NOMO-1 treated with DMSO at 0.1 percent for 48 hours (cell line): Measurements from ENCODE around the gene ST3GAL3.

ENCODE experiments used
- DNase-seq: peaks from one replicate; lab custom pipeline; 2025; ENCODE audit not compliant: unreplicated experiment; lab: John Stamatoyannopoulos, UW

Gene ST3GAL3

DNA sequence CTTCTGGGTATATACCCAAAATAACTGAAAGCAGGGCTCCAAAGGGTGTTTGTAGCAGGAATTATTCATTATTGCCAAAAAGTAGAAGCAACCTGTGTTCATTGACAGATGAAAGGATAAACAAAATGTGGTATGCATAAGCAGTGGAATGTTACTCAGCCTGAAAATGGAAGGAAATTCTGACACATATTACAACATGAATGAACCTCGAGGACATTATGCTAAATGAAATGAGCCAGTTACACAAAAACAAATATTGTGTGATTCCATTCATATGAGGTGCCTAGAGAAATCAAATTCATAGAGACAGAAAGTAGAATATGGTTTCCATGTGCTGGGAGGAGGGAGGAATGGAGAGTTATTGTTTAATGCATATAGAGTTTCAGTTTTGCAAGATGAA, 140.0 kb downstream of the ST3GAL3 start:
- DNase-seq = no peak

DNA sequence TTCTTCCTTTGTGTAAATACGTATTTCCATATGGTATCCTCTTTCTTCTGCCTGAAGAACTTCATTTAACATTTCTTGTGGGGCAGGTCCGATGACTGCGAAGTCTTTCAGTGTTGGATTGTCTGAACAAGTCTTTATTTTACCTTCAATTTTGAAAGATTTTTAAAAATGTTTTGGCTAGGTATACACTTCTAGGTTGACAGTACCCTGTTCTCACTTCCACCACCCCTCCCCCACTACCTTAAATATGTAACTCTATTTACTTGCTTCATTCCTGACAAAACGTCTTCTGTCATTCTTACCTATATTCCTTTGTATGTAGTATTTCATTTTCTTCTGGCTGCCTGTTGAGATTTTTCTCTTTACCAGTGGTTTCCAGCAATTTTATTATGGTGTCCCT, 140.5 kb downstream of the ST3GAL3 start:
- no peak for DNase-seq

DNA sequence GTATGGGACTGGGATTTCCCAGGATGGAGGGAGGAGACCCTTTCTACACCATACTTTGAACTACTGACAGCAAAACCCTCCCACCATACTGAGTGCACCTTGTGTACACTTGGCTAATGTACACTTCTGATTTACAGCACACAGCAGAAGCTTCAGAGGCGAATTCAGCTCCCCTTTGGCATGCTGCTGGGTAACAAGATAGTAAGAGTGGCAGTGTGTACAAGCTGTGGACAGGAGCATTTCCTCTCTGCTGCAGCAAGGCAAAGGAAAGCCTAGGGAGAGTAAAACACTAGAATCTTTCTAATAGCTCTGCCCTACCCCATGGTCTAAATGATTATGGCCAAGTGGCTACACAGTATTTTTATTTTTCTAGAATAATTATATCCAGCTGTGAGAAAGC, 142.3 kb downstream of the ST3GAL3 start:
- DNase-seq = no peak

DNA sequence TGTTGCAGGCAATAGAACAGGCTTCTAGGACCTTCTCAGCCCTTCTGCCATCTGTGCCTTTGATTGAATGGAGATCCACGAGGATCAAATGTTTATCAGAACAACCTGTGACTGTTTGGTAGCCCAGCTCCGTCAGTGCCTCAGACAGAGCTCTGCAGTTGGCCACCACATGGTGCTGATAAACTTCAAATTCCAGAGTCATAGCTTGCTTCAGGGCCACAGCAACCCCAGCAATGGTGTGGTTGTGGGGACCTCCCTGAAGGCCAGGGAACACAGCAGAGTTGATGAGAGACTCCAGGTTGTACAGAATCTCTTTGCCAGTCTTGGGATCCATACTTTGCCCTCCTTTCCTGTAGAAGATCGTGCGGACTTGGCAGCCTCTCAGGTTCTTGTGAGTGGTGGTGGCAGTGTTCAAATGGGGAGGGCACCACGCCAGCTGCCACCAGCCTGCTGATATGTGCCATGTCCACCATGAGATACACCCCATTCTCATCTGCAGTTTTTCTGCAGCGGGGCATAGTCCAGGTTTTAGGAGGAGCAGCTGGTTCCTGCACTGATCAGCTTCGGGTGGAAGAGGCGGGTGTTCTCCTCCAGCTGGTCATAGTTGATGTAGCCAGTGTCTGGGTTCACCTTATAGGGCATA, 143.4 kb downstream of the ST3GAL3 start:
- no peak for DNase-seq

DNA sequence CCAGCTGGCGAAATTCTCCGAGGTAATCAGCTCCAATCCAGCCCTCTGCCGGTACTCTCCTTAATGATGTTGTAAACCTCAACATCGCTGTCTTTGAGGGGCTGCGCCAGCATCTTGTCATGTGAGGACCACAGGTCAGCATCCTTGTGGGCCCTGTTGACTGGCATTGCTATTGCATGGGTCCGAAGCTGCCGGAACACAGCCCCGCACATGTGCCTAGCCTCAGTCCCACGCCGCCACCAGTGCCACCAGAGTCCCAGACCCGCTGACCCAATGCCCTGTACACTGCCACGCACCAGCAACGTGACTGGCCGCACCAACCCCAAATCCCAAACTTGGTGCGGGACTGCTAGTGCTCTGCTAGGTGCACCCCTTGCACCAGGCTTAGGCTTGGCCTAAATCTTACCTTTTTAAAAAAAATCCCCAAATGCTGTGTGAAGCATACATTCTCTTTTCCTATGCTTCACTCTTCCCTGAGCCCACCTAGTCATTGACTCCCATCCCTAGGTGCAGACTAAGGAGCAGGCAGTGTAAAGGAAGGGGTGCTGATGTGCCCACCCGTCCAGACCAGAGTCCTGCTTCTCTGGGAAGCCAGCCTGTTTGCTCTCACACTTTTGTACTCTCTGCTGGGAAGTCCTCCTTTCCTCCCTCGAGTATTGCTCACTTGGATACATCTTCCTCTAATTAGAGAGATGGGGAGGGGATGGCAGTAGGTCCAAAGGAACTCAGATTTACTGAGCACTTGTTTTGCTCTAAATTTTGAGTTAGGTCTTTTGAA, 144.4 kb downstream of the ST3GAL3 start:
- DNase-seq = no peak

DNA sequence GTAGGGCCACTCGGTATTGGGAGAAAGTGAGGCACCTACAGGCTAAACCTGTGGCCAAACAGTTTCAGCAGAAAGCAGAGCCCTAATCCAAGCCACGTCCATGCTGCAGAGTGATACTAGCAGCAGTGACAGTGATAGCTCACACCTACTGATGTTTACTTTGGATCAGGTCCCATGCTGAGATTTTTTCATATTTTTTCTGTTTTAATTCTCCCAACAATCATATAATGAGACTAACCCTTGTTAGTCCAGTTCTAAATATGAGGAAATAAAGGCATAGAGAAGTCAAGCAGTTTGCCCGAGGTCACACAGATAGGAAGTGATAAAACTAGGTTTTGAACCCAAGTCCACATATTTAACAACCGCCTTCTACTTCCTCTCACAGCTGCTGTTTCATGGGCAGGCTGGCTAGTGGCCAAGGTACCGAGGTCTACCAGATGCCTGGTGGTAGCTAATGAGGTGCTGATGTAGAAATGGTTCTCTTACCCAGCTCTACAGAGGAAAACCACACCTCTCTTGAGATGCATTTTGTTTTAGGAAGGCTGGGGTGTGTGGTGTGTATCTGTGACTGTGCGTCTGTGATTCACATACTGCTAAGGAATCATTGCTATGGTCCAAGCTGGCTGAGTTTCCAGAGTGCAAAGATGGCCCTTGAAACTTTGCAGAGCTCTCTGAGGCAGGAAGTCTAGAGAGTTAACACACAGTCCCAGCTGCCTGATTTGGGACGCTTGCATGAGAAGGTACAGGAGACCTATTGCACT, 146.0 kb downstream of the ST3GAL3 start:
- DNase-seq = peak; percentile 84

DNA sequence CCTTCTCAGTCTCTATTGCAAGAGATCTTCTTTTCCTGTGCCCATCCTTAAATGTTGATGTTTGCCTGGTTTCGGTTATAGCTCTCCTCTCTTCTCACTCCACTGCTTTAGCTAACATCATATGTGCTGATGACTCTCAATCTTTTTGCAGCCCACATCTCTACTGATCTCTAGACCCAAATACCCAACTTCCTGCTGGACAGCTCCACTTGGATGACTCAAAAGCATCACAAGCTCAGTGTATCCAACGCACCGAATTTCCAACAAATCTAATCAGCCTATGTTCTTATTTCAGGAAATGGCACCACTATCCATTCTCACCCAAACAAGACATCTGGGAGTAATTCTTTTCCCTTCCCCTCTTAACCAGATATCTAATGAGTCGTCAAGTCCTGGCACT, 147.1 kb downstream of the ST3GAL3 start:
- no peak for DNase-seq

DNA sequence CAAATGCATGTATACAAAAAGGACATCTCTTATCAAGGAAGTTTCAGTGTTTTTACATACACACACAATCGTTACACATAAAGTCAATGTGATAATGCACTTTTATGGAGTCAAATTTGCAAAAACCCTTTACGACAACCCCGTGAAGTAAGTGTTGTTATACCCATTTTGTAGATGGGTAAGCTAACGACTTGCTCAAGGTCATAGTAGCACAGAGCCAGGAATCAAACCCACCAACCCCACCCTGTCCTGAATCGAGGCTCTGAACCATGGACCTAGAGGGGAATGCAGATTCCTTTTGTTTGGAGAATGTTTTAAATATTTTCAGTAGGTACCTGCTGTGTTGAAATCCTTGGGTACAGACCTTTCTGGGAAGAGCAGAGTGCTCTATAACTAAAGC, 148.9 kb downstream of the ST3GAL3 start:
- no peak for DNase-seq

DNA sequence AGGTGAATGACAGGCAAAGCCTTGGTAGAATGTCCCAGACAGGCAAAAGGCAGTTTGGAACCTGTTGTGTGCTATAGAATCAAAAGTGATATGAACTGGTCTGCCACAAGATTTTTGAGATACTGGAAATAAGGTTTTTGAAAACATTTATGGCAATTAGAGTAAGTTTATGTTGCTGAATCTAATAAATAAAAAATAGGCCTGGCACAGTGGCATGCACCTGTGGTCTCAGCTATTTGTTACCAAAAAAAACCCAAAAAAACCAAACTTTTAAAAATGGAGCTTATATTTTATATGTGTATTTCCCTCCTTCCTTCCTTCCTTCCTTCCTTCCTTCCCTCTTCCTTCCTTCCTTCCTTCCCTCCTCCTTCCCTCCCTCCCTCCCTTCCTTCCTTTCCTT, 149.8 kb downstream of the ST3GAL3 start:
- DNase-seq = no peak

DNA sequence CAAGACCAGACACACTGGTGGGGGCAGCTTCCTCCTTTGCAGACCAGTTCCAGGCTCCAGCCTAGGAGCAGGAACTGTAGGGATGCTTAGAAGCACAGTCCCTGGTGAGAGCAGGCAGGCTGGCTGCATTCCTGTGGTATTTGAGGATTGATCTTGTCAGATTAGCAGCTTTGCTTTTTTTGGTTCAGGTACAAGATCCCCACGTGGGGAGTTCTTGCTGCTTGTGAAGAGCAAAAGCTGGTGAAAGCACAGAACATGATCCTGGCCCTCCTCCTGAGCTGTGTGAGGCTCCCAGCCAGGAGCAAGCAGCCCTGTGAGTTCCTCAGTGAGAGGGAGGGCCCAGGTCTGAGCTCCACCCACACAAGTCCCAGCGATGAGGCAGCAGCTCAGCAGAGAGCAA, 151.0 kb downstream of the ST3GAL3 start:
- no peak for DNase-seq

DNA sequence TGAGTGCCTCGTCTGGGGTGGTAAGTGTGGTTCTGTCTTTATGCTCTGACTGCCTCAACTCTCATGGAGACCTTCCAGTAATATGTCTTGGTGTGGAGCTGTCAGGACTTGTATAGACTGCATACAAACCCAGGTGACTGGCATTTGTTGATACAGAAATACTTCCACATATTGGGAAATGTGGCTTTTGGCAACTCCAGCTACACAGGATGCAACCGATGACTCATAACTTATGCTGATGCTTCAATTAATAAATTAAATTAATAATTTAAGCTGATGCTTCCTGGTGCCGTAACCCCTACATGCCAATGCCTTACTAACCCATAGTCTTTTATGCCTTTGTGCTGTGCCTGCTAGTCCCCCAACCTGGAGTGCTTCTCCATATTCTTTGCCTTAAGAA, 154.0 kb downstream of the ST3GAL3 start:
- DNase-seq = no peak

DNA sequence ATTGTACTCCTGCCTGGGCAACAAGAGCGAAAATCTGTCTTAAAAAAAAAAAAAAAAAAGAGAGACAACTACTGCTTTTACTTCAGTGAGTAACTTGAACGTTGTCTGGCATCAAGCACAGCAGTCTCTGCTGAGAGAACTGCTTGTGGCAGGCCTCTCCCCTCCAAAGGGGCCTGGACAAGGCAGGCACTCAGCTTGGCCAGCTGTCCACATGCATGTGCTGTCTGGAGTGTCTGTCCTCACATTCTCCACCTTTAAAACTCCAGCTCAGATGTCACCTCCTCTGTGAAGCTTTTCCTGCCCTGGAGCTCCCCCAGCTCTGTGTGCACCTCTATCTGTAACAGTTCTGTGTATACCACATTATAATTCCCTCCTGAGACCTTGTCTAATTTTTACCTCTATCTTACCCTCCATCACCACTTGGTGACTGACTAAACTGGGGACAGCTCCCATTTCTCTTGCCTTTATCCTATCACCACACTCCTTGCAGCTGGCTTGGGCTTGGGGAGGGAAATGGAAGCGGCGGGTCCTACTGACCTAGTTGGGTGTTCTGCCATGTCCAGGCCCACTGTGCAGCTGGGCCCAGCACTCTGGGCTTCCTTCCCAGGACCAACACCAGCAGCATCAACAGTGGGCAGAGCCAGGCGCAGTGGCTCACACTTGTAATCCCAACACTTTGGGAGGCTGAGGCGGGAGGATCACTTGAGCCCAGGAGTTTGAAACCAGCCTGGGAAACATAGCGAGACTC, 154.8 kb downstream of the ST3GAL3 start:
- no peak for DNase-seq

DNA sequence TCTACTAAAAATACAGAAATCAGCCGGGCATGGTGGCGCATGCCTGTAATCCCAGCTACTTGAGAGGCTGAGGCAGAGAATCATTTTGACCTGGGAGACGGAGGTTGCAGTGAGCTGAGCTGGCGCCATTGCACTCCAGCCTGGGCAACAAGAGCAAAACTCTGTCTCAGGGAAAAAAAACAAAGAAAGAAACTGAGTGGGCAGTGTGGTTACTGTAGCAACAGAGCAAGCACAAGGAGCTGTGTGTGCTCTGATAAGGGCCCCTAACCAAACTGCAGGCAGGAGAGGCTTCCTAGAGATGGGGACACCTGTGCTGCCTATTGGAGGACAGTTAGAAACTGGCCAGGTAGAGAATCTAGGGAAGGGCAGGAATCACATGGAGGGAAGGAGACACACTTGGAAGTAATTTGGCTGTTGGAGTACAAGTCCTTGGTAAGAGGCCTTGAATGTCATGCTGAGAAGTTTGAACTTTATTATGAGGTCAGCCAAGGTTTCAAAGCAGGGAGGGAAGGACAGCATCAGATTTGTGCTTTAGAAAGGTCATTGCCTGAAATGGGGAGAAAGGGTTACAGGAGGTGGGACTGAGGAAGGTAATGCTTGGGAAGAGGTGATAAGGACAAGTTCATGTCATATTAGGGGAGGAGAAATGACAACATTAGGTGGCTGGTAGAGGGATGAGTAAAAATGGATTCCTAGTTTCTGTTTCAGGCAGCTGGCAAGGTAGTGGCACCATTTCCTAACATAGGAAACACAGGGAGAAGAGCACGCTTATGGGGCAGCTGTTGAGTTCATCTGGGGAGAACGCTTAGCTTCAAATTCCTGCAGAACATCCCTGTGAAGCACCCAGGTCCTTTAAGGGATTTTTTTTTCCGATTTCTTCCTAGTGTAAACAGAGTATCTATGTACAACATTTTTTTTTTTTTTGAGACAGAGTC, 157.0 kb downstream of the ST3GAL3 start:
- DNase-seq = no peak

DNA sequence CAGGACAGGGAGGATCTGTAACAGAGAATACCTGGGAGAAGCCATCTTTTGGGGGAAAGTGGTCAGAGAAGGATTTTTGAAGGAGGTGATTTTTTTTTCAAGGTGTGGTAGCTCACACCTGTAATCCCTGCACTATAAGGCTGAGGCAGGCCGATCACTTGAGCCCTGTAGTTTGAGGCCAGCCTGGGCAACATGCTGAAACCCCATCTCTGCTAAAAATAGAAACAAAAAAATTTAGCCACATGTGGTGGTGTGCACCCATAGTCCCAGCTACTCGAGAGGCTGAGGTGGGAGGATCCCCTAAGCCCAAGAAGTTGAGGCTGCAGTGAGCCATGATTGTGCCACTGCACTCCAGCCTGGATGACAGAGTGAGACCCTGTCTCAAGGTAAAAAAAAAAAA, 158.9 kb downstream of the ST3GAL3 start:
- DNase-seq = no peak

DNA sequence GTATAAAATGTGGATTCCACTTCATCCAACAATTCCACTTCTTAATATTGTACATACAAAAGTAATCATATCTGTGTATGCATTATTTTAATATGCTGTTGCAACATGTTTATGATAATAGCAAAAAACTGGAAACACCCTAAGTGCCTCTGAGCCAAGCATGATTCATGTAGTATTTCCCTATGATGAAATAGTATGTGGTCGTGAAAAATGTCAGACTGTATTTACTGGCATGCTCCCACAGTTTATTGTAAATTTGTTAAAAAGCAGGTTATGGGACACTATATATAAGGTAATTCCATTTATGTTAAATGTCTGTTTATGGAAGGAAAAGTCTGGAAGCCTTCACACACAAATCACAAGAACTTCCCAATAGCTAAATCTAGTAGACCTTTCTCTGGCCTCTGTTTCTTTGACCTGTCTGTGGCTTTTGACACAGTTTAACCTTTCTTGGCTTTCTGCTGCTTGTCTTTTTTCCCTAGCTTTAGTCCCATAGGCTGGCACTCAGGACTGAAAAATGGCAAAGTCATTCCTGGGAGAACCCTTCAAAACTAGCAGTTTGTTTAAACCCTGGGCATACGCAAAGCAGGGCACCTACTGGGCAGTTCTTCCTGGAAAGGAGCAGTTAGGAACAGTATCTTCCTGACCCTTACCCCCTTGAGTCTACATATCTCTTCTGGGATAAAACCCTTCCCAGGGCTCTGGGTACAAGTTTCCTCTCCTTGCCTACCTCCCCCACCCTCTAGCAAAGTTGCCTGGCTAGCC, 160.8 kb downstream of the ST3GAL3 start:
- DNase-seq = peak; percentile 59

DNA sequence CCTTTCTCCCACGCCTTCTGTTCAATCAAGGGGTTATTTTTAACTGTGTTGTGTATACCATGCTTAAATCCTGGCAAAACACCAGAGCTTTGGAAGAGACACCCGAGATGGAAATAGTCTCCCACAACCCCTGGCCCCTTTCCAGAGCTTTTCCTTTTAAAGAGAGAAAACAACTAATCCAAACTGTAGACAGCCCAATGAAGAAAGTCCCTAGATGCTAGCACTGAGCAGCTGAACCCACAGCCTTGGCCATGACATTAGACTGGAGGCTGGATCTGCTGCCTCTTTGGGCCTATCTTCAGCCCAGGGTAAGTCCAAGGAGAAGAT, 161.4 kb downstream of the ST3GAL3 start:
- DNase-seq = no peak

DNA sequence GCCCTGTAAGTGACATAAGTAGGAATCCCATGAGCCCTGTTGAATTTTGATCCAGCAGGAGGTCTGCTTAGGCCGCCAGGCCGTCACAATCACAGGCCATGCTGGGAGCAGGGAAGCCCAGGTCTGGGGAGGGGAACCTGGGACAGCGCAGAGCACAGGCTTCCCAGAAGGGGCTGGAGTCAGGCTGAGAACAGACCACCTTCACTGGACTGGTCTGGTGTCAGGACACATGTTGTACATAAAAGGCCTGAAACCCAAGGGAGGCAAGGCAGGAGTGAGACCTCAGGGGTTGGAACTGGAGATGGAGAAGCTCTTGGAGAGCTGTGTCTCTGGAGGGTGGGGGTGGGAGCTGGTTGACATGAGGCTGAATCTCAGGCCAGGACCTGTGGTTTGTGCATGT, 163.0 kb downstream of the ST3GAL3 start:
- no peak for DNase-seq

DNA sequence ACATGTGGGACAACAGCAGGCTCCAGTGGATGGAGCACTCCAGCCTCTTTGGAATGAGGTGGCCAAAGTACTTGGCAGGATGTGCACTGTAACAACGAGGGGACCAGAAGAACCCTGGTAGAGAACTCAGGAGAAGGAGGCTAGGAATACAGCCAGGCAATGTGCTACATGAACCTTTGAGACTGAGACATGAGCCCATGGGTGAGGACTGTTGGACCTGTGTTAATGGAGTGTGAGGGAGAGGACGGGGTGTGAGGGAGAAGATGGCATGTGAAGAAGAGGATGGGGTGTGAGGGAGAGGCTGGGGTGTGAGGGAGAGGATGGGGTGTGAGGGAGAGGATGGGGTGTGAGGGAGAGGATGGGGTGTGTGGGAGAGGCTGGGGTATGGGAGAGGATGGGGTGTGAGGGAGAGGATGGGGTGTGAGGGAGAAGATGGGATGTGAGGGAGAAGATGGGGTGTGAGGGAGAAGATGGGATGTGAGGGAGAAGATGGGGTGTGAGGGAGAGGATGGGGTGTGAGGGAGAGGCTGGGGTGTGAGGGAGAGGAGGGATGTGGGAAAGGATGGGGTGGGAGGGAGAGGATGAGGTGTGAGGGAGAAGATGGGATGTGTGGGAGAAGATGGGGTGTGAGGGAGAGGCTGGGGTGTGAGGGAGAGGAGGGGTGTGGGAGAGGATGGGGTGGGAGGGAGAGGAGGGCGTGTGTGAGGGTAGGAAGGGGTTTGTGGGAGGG, 164.0 kb downstream of the ST3GAL3 start:
- DNase-seq = no peak

DNA sequence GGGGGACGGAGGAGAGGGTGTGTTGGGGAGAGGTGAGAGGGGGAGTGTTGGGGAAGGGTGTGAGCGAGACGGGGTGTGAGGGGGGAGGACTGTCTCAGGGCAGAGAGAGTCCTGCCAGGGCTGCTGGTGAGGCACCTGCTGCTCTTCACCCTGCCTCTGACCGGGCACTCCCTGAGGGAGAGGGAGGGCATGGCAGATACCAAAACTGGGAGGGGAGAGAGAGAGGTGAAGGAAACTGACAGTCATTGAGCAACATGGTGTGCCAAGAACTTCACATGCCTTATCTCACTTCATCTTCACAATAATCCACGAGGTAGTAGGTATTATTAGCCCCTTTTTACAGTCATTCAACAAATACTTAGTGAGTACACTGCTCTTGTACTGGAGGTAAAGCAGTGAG, 164.9 kb downstream of the ST3GAL3 start:
- DNase-seq = no peak
